ENCODE measurements around the gene DUSP28. TPM values are rescaled to one million over a fixed set of nuclear protein-coding genes. Genes with fewer than 3 reads are reported as not detected.

The DUSP28 gene
- total and polyA plus RNA-seq, 2 experiments from 2014 or later, result 2.7 to 4.3 TPM

- Mint-ChIP-seq H3K9me3 (no peaks in the 10 kb centered on the region), H3K36me3 (ENCODE audit: low read depth) (peaks cover 2% of the 10 kb centered on the region; the same call in 2 of the 3 replicates)
- no peaks in the 10 kb centered on the region for H3K9me2 ChIP-seq (ENCODE audit: insufficient read depth)
Measured at GRCh38 chr2:240597419-240598181, 37.4 kb downstream of the DUSP28 start.

GRCh38 chr2:240598311-240598911 is 38.3 kb downstream of the DUSP28 start:
- no peak overlapping the region for H3K4me3 Mint-ChIP-seq
- TF ChIP-seq ZNF462 (CRISPR knock-in tag; IDR thresholded peaks at IDR 0.05), result no peak
- no peak for TF ChIP-seq CTCF (conservative IDR thresholded peaks at IDR 0.05; ENCODE audit: low read depth in 2 of 2)
- no peak for TF ChIP-seq NANOG (IDR thresholded peaks at IDR 0.05; ENCODE audit: borderline replicate concordance)
- no peak for TF ChIP-seq ZNF331 (CRISPR knock-in tag; IDR thresholded peaks at IDR 0.05; ENCODE audit: low read depth)
- TF ChIP-seq CREB1 (CRISPR knock-in tag; IDR thresholded peaks at IDR 0.05; ENCODE audit: low read depth), result no peak
- no peak for TF ChIP-seq REST (IDR thresholded peaks at IDR 0.05; ENCODE audit: unreplicated experiment)
- H4K20me1 ChIP-seq (replicated peaks; ENCODE audit: insufficient read depth), result peaks cover 1% of the 10 kb centered on the region
- no peak overlapping the region for H3K27ac ChIP-seq (ENCODE audit: low read depth)
- no peaks in the 10 kb centered on the region for H3K4me1 ChIP-seq (ENCODE audit: insufficient read depth)
- no peak for DNase-seq (ENCODE audit: low spot score)
- H3K36me3 ChIP-seq (ENCODE audit: insufficient read depth), result no peaks in the 10 kb centered on the region
- H3K79me2 ChIP-seq (replicated peaks; ENCODE audit: insufficient read depth), result no peaks in the 10 kb centered on the region
- H3K4me1 Mint-ChIP-seq, result no peaks in the 10 kb centered on the region; the same call in 2 of the 3 replicates
- H3F3A ChIP-seq (replicated peaks; ENCODE audit: low read depth), result no peaks in the 10 kb centered on the region
- peaks cover 2% of the 10 kb centered on the region; the same call in 1 of the 3 replicates for H3K36me3 Mint-ChIP-seq (ENCODE audit: low read depth)
- no peak overlapping the region for H3K27ac Mint-ChIP-seq
- no peak overlapping the region for H2AFZ ChIP-seq
- no peaks in the 10 kb centered on the region for H3K27me3 ChIP-seq (ENCODE audit: insufficient read depth)
- no peak overlapping the region for H3K4me3 ChIP-seq
- no peaks in the 10 kb centered on the region for H3K9me3 Mint-ChIP-seq
- no peak overlapping the region for H3K4me2 ChIP-seq
- H3K27me3 Mint-ChIP-seq (ENCODE audit: insufficient read depth, low read depth, poor library complexity), result peaks cover 1% of the 10 kb centered on the region
- ATAC-seq, result no peak
- H3K9me2 ChIP-seq (ENCODE audit: insufficient read depth), result no peaks in the 10 kb centered on the region

More at GRCh38 chr2:240597419-240598181, 37.4 kb downstream of the DUSP28 start:
- Histone ChIP-seq H3K79me2 (replicated peaks; ENCODE audit: insufficient read depth) (peaks cover 3% of the 10 kb centered on the region), H3F3A (replicated peaks; ENCODE audit: low read depth) (no peaks in the 10 kb centered on the region), H3K27me3 (ENCODE audit: insufficient read depth) (no peaks in the 10 kb centered on the region), H3K4me3 (no peak overlapping the region), H4K20me1 (replicated peaks; ENCODE audit: insufficient read depth) (peaks cover 3% of the 10 kb centered on the region), H3K27ac (ENCODE audit: low read depth) (no peak overlapping the region), H3K4me1 (ENCODE audit: insufficient read depth) (no peaks in the 10 kb centered on the region), H2AFZ (no peak overlapping the region), H3K4me2 (no peak overlapping the region), H3K36me3 (ENCODE audit: insufficient read depth) (no peaks in the 10 kb centered on the region)
- no peak for TF ChIP-seq STAT1 (IDR thresholded peaks at IDR 0.05; ENCODE audit: unreplicated experiment)
- no peak for ATAC-seq
- peaks cover 1% of the 10 kb centered on the region for H3K27me3 Mint-ChIP-seq (ENCODE audit: insufficient read depth, low read depth, poor library complexity)
- no peaks in the 10 kb centered on the region; the same call in 2 of the 3 replicates for H3K4me1 Mint-ChIP-seq
- no peak overlapping the region for H3K27ac Mint-ChIP-seq
- no peak overlapping the region for H3K4me3 Mint-ChIP-seq
- DNase-seq (ENCODE audit: low spot score), result no peak

Measured in GM23338 (cell line).